ENCODE results near the gene CNN3.

The CNN3 gene

GRCh38 chr1:94926915-94927404 is at the start of gene CNN3:
Gene CNN3 (minus strand): TSS chr1:94927110. CDS start chr1:94926894, 216 bp downstream.
- DNase-seq: peak; percentile 60

- no peak for DNase-seq
These were observed 47.9 kb upstream of the CNN3 start for GRCh38 chr1:94974824-94975223.

GRCh38 chr1:94974241-94974640 is 47.3 kb upstream of the CNN3 start:
- no peak for DNase-seq

GRCh38 chr1:94973309-94973922 is 46.5 kb upstream of the CNN3 start:
- DNase-seq: no peak

- no peak for DNase-seq
These were observed 44.6 kb upstream of the CNN3 start for GRCh38 chr1:94971491-94971924.

GRCh38 chr1:94970783-94971182 is 43.9 kb upstream of the CNN3 start:
- DNase-seq: no peak

GRCh38 chr1:94969137-94969536 is 42.2 kb upstream of the CNN3 start:
- no peak for DNase-seq

- DNase-seq: no peak
These were observed 39.1 kb upstream of the CNN3 start for GRCh38 chr1:94966033-94966432.

GRCh38 chr1:94963864-94964263 is 37.0 kb upstream of the CNN3 start:
- DNase-seq: no peak

- peak; percentile 32 for DNase-seq
These were observed 35.7 kb upstream of the CNN3 start for GRCh38 chr1:94962409-94963265.

GRCh38 chr1:94961988-94962387 is 35.1 kb upstream of the CNN3 start:
- DNase-seq: no peak

GRCh38 chr1:94961582-94961981 is 34.7 kb upstream of the CNN3 start:
- DNase-seq: no peak

GRCh38 chr1:94958081-94958480 is 31.2 kb upstream of the CNN3 start:
- no peak for DNase-seq

GRCh38 chr1:94955767-94956632 is 29.1 kb upstream of the CNN3 start:
- DNase-seq: no peak

- no peak for DNase-seq
These were observed 27.6 kb upstream of the CNN3 start for GRCh38 chr1:94954263-94955220.

GRCh38 chr1:94953746-94954145 is 26.8 kb upstream of the CNN3 start:
- DNase-seq: no peak

GRCh38 chr1:94953107-94953506 is 26.2 kb upstream of the CNN3 start:
- DNase-seq: no peak

GRCh38 chr1:94952539-94952938 is 25.6 kb upstream of the CNN3 start:
- no peak for DNase-seq

- no peak for DNase-seq
These were observed 24.7 kb upstream of the CNN3 start for GRCh38 chr1:94951509-94952208.

- DNase-seq: no peak
These were observed 24.1 kb upstream of the CNN3 start for GRCh38 chr1:94951046-94951445.

Measured in activated CD4-positive, CD25-positive, alpha-beta regulatory T cell treated with anti-CD3 and anti-CD28 coated beads, Interleukin-2, amount 50 U/mL, for 72 hours (primary cell).